ENCODE data around the gene LINC00237. TPM values are rescaled to one million over a fixed set of nuclear protein-coding genes. Genes with fewer than 3 reads are reported as not detected.

LINC00237 gene
- total and polyA plus RNA-seq, 2 experiments from 2014 or later: not detected

DNA sequence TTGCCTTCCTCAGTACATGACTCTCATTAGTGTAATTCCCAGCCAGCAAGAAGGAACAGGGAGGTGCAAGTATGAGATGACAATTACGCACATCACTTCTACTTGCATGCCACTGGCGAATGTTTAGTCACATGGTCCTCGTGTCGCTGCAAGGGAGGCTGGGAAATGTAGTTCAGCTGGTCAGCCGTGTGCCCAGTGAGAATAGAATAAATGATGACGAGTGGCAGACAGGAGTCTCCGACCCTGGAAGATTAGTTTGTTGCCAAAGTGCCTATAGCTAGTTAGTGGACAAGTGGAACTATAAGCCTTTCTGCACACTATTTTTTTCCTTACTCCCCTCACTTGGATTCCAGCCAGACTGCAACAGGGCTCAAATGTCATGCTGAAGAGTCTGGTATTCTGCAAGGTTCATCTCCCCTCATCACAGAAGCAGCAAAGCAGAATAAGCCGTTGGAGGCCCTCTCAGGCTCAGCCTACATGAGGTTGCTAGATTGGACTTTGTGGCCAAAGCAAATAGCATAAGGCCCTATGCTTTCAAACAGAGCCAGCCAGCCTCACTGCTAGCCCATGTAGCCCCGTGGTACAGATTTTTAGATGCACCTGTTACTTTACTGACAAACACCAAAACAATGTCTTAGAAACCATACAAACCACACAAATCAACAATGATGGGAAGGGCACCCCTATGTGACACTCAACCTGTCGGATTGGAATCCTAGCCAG is 9.7 kb downstream of the LINC00237 start:
- Histone ChIP-seq H3K36me3 (no peaks in the 10 kb centered on the region), H3K4me1 (ENCODE audit: low read depth) (peaks cover 6% of the 10 kb centered on the region), H3K27me3 (peaks cover 56% of the 10 kb centered on the region), H3K27ac (no peak overlapping the region), H3K4me3 (no peak overlapping the region), H3K9me3 (ENCODE audit: low read depth) (no peaks in the 10 kb centered on the region)
- TF ChIP-seq, protein P1, sequence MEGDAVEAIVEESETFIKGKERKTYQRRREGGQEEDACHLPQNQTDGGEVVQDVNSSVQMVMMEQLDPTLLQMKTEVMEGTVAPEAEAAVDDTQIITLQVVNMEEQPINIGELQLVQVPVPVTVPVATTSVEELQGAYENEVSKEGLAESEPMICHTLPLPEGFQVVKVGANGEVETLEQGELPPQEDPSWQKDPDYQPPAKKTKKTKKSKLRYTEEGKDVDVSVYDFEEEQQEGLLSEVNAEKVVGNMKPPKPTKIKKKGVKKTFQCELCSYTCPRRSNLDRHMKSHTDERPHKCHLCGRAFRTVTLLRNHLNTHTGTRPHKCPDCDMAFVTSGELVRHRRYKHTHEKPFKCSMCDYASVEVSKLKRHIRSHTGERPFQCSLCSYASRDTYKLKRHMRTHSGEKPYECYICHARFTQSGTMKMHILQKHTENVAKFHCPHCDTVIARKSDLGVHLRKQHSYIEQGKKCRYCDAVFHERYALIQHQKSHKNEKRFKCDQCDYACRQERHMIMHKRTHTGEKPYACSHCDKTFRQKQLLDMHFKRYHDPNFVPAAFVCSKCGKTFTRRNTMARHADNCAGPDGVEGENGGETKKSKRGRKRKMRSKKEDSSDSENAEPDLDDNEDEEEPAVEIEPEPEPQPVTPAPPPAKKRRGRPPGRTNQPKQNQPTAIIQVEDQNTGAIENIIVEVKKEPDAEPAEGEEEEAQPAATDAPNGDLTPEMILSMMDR (IDR thresholded peaks at IDR 0.05; ENCODE audit: low read depth, low read length): no peak
- peak in 1 of 2 donors; percentile 24 for DNase-seq (ENCODE audit: low read depth in 1 of 2, low spot score in 1 of 2)

DNA sequence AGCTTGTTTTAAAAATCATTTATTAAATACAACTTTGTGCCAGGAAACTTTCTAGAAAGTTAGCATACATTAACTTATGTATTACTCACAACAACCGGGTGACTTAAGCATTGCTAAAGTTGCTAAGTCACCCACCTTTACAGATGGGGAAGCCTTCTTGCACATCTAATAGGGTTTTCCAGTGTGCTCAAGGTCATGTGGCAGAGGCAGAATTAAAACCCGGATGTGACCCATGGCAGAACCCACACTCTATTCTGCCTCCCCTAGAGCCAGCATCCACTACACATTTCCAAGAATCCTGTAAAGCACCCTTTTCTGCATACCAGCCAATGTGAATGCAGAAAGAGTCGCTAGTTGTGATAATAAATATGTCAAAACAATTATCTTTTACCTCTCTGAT is 13.4 kb downstream of the LINC00237 start:
- TF ChIP-seq, protein P1 (IDR thresholded peaks at IDR 0.05; ENCODE audit: low read depth, low read length): no peak
- H3K27me3 ChIP-seq: peaks cover 27% of the 10 kb centered on the region
- peaks cover 4% of the 10 kb centered on the region for H3K4me1 ChIP-seq (ENCODE audit: low read depth)
- no peak overlapping the region for H3K4me3 ChIP-seq
- H3K36me3 ChIP-seq: no peaks in the 10 kb centered on the region
- no peak overlapping the region for H3K27ac ChIP-seq
- H3K9me3 ChIP-seq (ENCODE audit: low read depth): no peaks in the 10 kb centered on the region
- no peak for DNase-seq (ENCODE audit: low read depth in 1 of 2, low spot score in 1 of 2)

DNA sequence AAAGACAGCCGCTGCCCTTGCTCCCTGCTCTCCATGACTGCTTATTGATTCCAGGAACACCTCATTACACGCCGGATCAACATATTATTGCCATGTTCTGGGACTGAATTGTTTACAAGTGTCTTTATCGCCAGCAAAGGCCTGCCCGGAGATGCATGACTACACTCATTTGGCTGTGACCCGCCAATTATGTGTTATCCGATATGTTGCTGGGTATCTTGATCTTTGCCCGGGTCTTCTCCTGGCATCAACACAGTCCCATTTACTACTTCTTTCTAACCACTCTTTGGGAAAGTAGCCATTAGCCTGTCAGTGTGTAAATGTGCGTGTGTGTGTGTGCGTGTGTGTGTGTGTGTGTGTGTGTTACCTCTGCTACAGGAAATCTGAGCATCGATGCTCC is 15.4 kb downstream of the LINC00237 start:
- Histone ChIP-seq H3K9me3 (ENCODE audit: low read depth) (no peaks in the 10 kb centered on the region), H3K27ac (no peak overlapping the region), H3K36me3 (no peaks in the 10 kb centered on the region), H3K4me1 (ENCODE audit: low read depth) (peaks cover 4% of the 10 kb centered on the region), H3K27me3 (peaks cover 13% of the 10 kb centered on the region), H3K4me3 (no peak overlapping the region)
- no peak for DNase-seq (ENCODE audit: low read depth in 1 of 2, low spot score in 1 of 2)
- TF ChIP-seq, protein P1 (IDR thresholded peaks at IDR 0.05; ENCODE audit: low read depth, low read length): no peak

DNA sequence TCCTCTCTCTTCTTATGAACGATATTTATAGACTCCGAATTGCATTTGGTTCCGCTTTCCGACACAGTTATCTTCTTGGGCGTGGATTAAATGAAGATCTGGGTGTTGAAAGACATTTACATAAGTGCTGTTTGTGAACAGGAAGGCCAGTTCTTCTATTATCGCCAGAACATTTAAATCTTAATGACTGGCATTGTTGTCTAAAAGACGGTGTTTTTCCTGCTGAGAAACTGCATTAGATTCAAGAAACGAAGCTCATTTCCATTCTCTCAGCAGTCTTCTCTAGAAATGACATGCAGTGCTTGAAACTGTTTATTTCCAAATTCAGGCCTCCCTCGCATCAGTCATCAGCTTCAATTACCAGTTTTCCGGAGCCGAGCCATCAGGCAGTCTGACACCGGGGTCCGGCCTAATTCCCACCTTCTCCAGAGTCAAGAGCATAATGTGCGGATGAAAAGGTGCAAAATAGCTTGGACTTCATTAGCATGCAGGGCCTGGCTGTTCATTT is 16.0 kb downstream of the LINC00237 start:
- peaks cover 4% of the 10 kb centered on the region for H3K4me1 ChIP-seq (ENCODE audit: low read depth)
- peaks cover 13% of the 10 kb centered on the region for H3K27me3 ChIP-seq
- TF ChIP-seq, protein P1 (IDR thresholded peaks at IDR 0.05; ENCODE audit: low read depth, low read length): no peak
- H3K4me3 ChIP-seq: no peak overlapping the region
- no peaks in the 10 kb centered on the region for H3K36me3 ChIP-seq
- H3K9me3 ChIP-seq (ENCODE audit: low read depth): no peaks in the 10 kb centered on the region
- DNase-seq (ENCODE audit: low read depth in 1 of 2, low spot score in 1 of 2): no peak
- H3K27ac ChIP-seq: no peak overlapping the region

DNA sequence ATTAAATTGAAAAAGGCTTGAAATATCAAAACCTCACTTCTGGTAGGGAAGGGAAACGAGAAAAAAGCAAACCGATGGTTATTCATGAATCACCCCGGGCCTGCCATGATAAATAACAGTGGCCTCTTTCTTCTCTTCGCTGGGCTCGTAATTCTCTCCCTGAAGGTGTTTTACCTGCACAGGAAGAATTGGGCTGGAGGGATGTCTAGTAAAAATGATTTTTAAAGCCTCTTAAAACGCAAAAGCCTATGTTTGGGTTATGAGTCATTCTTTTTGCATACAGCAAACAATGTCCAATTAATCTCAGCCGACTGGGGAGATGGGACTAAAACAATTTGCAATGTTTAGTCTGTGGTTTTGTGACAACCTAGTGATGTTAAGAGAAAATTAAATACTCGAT is 16.8 kb downstream of the LINC00237 start:
- TF ChIP-seq, protein P1 (IDR thresholded peaks at IDR 0.05; ENCODE audit: low read depth, low read length): no peak
- H3K9me3 ChIP-seq (ENCODE audit: low read depth): no peaks in the 10 kb centered on the region
- peaks cover 13% of the 10 kb centered on the region for H3K27me3 ChIP-seq
- H3K4me3 ChIP-seq: no peak overlapping the region
- no peak overlapping the region for H3K27ac ChIP-seq
- H3K36me3 ChIP-seq: no peaks in the 10 kb centered on the region
- peaks cover 4% of the 10 kb centered on the region for H3K4me1 ChIP-seq (ENCODE audit: low read depth)
- no peak for DNase-seq (ENCODE audit: low read depth in 1 of 2, low spot score in 1 of 2)

Measured in cardiac muscle cell (in vitro differentiated cells and primary cell).